WTC11 (cell line): ENCODE results near the gene SDF4. TPM values are rescaled to one million over a fixed set of nuclear protein-coding genes. Genes with fewer than 3 reads are reported as not detected.

ENCODE experiments used
- ATAC-seq: fragments of 200-7000 bp; cut with Tn5 transposase; 2 replicates; pipeline ENCODE4 v1.10.0; 2021; ENCODE audit warnings: mild to moderate bottlenecking, moderate library complexity
- CTCF ChIA-PET: fragments of 300-600 bp; sonication (Branson Sonifier 250); formaldehyde crosslinking; loops from one replicate; lab custom pipeline; 2021; ENCODE audit warnings: antibody characterized with exemption; lab: Charles Lee
- POLR2A ChIA-PET: fragments of 350-600 bp; sonication (Branson Sonifier 250); formaldehyde crosslinking; loops from one replicate; lab custom pipeline; 2021; ENCODE audit warnings: antibody characterized with exemption; lab: Charles Lee
- DNase-seq: peaks from one replicate; pipeline ENCODE4 v3.0.0; 2021; ENCODE audit warnings: low spot score
- H3K27ac Mint-ChIP-seq: 2 replicates; pipeline ENCODE4 v1.8.0; 2021; ENCODE audit warnings: mixed read lengths
- H3K27me3 Mint-ChIP-seq: 2 replicates; pipeline ENCODE4 v1.8.0; 2021; ENCODE audit warnings: low read depth, mild to moderate bottlenecking, moderate library complexity, mixed read lengths
- H3K36me3 Mint-ChIP-seq: 2 replicates; pipeline ENCODE4 v1.8.0; 2021; ENCODE audit warnings: mixed read lengths
- H3K4me1 Mint-ChIP-seq: 2 replicates; pipeline ENCODE4 v1.8.0; 2022; ENCODE audit warnings: mixed read lengths
- H3K4me3 Mint-ChIP-seq: 2 replicates; pipeline ENCODE4 v1.8.0; 2021; ENCODE audit warnings: mild to moderate bottlenecking, moderate library complexity, mixed read lengths
- H3K9me3 Mint-ChIP-seq: 2 replicates; pipeline ENCODE4 v1.8.0; 2021; ENCODE audit warnings: mixed read lengths
- ATF6 ChIP-seq: sonication (generic); formaldehyde crosslinking; IDR thresholded peaks from 2 replicates; pipeline ENCODE4 v1.8.1; 2023; ENCODE audit warnings: mild to moderate bottlenecking, missing genetic modification reagents
- CREB1 ChIP-seq: sonication (generic); formaldehyde crosslinking; IDR thresholded peaks from 2 replicates; pipeline ENCODE4 v1.8.0; 2023; ENCODE audit warnings: mild to moderate bottlenecking, missing genetic modification reagents
- FOXK1 ChIP-seq: sonication (generic); formaldehyde crosslinking; IDR thresholded peaks from 2 replicates; pipeline ENCODE4 v1.8.0; 2022; ENCODE audit warnings: mild to moderate bottlenecking, moderate library complexity, missing genetic modification reagents
- HMGA2 ChIP-seq: fragments of 250-450 bp; sonication (Bioruptor Pico); IDR thresholded peaks from 2 replicates; pipeline ENCODE4 v1.4.0; 2021; ENCODE audit warnings: mild to moderate bottlenecking, moderate library complexity
- IRF2 ChIP-seq: sonication (generic); formaldehyde crosslinking; IDR thresholded peaks from 2 replicates; pipeline ENCODE4 v1.8.0; 2022; ENCODE audit warnings: low read depth, missing genetic modification reagents, borderline replicate concordance
- JUN ChIP-seq: sonication (generic); formaldehyde crosslinking; IDR thresholded peaks from 2 replicates; pipeline ENCODE4 v1.8.0; 2023; ENCODE audit warnings: mild to moderate bottlenecking, missing genetic modification reagents
- PRDM15 ChIP-seq: sonication (generic); formaldehyde crosslinking; IDR thresholded peaks from 2 replicates; pipeline ENCODE4 v1.8.0; 2022; ENCODE audit warnings: missing genetic modification reagents
- RORB ChIP-seq: fragments of 250-450 bp; sonication (Bioruptor Pico); IDR thresholded peaks from 2 replicates; pipeline ENCODE4 v1.9.0; 2021; ENCODE audit warnings: mild to moderate bottlenecking
- SMAD3 ChIP-seq: sonication (generic); formaldehyde crosslinking; IDR thresholded peaks from 2 replicates; pipeline ENCODE4 v1.8.0; 2022; ENCODE audit warnings: missing genetic modification reagents, mild to moderate bottlenecking, borderline replicate concordance
- SMAD4 ChIP-seq: sonication (generic); formaldehyde crosslinking; IDR thresholded peaks from 2 replicates; pipeline ENCODE4 v1.8.0; 2022; ENCODE audit warnings: mild to moderate bottlenecking, missing genetic modification reagents
- SOX15 ChIP-seq: fragments of 250-450 bp; sonication (Bioruptor Pico); IDR thresholded peaks from 2 replicates; pipeline ENCODE4 v1.9.0; 2021; ENCODE audit warnings: mild to moderate bottlenecking
- TCF7 ChIP-seq: sonication (generic); formaldehyde crosslinking; IDR thresholded peaks from 2 replicates; pipeline ENCODE4 v1.8.0; 2022; ENCODE audit warnings: mild to moderate bottlenecking, low read depth, missing genetic modification reagents, moderate library complexity
- USF1 ChIP-seq: sonication (generic); formaldehyde crosslinking; IDR thresholded peaks from 2 replicates; pipeline ENCODE4 v1.8.0; 2022; ENCODE audit warnings: mild to moderate bottlenecking, missing genetic modification reagents
- USF2 ChIP-seq: sonication (generic); formaldehyde crosslinking; IDR thresholded peaks from 2 replicates; pipeline ENCODE4 v1.8.1; 2023; ENCODE audit warnings: mild to moderate bottlenecking, missing genetic modification reagents, moderate library complexity
- ZBTB21 ChIP-seq: sonication (generic); formaldehyde crosslinking; IDR thresholded peaks from 2 replicates; pipeline ENCODE4 v1.8.1; 2023; ENCODE audit warnings: mild to moderate bottlenecking, missing genetic modification reagents, borderline replicate concordance
- ZNF138 ChIP-seq: sonication (generic); formaldehyde crosslinking; conservative IDR thresholded peaks from 2 replicates; pipeline ENCODE4 v1.8.1; 2022; ENCODE audit warnings: mild to moderate bottlenecking, moderate library complexity, missing genetic modification reagents
- ZNF281 ChIP-seq: sonication (generic); formaldehyde crosslinking; IDR thresholded peaks from 2 replicates; pipeline ENCODE4 v1.8.0; 2023; ENCODE audit warnings: mild to moderate bottlenecking, missing genetic modification reagents
- ZNF396 ChIP-seq: fragments of 250-450 bp; sonication (Bioruptor Pico); IDR thresholded peaks from 2 replicates; pipeline ENCODE4 v1.8.0; 2021; ENCODE audit warnings: mild to moderate bottlenecking, moderate library complexity, borderline replicate concordance
- total RNA-seq: library from RNA; stranded (reverse); gene quantifications from 3 replicates; pipeline ENCODE4 v1.2.3, GENCODE V29; 2021
- TF ChIP-seq, protein P1 (sequence below): fragments of 250-450 bp; sonication (Bioruptor Pico); IDR thresholded peaks from 2 replicates; pipeline ENCODE4 v1.9.0; 2021; ENCODE audit warnings: mild to moderate bottlenecking

SDF4 gene
- total RNA-seq, 1 experiment from 2014 or later = 101 TPM

- POLR2A ChIA-PET = no interaction called here
- H3K36me3 Mint-ChIP-seq = peaks cover 11% of the 10 kb centered on the region
- no peak overlapping the region for H3K27ac Mint-ChIP-seq
- no peak overlapping the region for H3K4me3 Mint-ChIP-seq
- peaks cover 22% of the 10 kb centered on the region for H3K9me3 Mint-ChIP-seq
- DNase-seq = no peak
- H3K4me1 Mint-ChIP-seq = peaks cover 3% of the 10 kb centered on the region; the same call in 1 of the 2 replicates
- peaks cover 19% of the 10 kb centered on the region for H3K27me3 Mint-ChIP-seq
- no peak for TF ChIP-seq ZBTB21 (CRISPR knock-in tag)
- no peak for TF ChIP-seq PRDM15 (CRISPR knock-in tag)
- no peak for TF ChIP-seq ZNF138 (CRISPR knock-in tag)
- no peak for TF ChIP-seq HMGA2 (CRISPR knock-in tag)
- TF ChIP-seq, protein P1, sequence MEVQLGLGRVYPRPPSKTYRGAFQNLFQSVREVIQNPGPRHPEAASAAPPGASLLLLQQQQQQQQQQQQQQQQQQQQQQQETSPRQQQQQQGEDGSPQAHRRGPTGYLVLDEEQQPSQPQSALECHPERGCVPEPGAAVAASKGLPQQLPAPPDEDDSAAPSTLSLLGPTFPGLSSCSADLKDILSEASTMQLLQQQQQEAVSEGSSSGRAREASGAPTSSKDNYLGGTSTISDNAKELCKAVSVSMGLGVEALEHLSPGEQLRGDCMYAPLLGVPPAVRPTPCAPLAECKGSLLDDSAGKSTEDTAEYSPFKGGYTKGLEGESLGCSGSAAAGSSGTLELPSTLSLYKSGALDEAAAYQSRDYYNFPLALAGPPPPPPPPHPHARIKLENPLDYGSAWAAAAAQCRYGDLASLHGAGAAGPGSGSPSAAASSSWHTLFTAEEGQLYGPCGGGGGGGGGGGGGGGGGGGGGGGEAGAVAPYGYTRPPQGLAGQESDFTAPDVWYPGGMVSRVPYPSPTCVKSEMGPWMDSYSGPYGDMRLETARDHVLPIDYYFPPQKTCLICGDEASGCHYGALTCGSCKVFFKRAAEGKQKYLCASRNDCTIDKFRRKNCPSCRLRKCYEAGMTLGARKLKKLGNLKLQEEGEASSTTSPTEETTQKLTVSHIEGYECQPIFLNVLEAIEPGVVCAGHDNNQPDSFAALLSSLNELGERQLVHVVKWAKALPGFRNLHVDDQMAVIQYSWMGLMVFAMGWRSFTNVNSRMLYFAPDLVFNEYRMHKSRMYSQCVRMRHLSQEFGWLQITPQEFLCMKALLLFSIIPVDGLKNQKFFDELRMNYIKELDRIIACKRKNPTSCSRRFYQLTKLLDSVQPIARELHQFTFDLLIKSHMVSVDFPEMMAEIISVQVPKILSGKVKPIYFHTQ (CRISPR knock-in tag) = no peak
- TF ChIP-seq SMAD3 = no peak
- no peak for TF ChIP-seq SOX15 (CRISPR knock-in tag)
- TF ChIP-seq USF2 (CRISPR knock-in tag) = no peak
- no peak for TF ChIP-seq USF1 (CRISPR knock-in tag)
- TF ChIP-seq TCF7 = no peak
- TF ChIP-seq IRF2 (CRISPR knock-in tag) = no peak
- TF ChIP-seq FOXK1 (CRISPR knock-in tag) = no peak
- no peak for TF ChIP-seq CREB1 (CRISPR knock-in tag)
- TF ChIP-seq SMAD4 (CRISPR knock-in tag) = no peak
- TF ChIP-seq RORB (CRISPR knock-in tag) = no peak
- TF ChIP-seq JUN (CRISPR knock-in tag) = no peak
- no peak for TF ChIP-seq ZNF281
- no peak for TF ChIP-seq ZNF396 (CRISPR knock-in tag)
- TF ChIP-seq ATF6 (CRISPR knock-in tag) = no peak
- TF ChIP-seq, all 79 proteins: peak for 0
- ATAC-seq = no peak
- CTCF ChIA-PET = no interaction called here
Measured at GRCh38 chr1:1197188-1197500, 34.7 kb downstream of the SDF4 start.
